Activated T-cell treated with anti-CD3 and anti-CD28 coated beads, Interleukin-2, amount 50 U/mL, for 4 hours (primary cell): ENCODE measurements around the gene FILIP1. TPM values are rescaled to one million over a fixed set of nuclear protein-coding genes. Genes with fewer than 3 reads are reported as not detected.
"Not testable (repeated sequence)": the region's sequence is repeated elsewhere in the genome, so short reads cannot be mapped to it uniquely, and the experiment has no call there.

Source experiments
- ATAC-seq, 2 donors: fragments of 200-7000 bp; cut with Tn5 transposase; one replicate each; pipeline ENCODE4 v1.10.0; 2021
- DNase-seq: peaks from one replicate; pipeline ENCODE4 v3.0.0-alpha.2; 2020
- H3K27me3 Mint-ChIP-seq: one replicate; pipeline ENCODE4 v1.8.0; 2021; ENCODE audit warnings: low read depth, mixed read lengths
- H3K36me3 Mint-ChIP-seq: one replicate; pipeline ENCODE4 v1.8.0; 2022; ENCODE audit warnings: mixed read lengths; ENCODE audit not compliant: insufficient read depth
- H3K4me1 Mint-ChIP-seq: one replicate; pipeline ENCODE4 v1.8.0; 2021; ENCODE audit warnings: low read depth, mixed read lengths
- H3K4me3 Mint-ChIP-seq: one replicate; pipeline ENCODE4 v1.8.0; 2021; ENCODE audit warnings: mild to moderate bottlenecking, moderate library complexity, mixed read lengths
- H3K9me3 Mint-ChIP-seq: one replicate; pipeline ENCODE4 v1.8.0; 2021; ENCODE audit warnings: mixed read lengths
- total RNA-seq, 3 donors: library from RNA; stranded (reverse); gene quantifications; one replicate each; pipeline ENCODE4 v1.2.1, GENCODE V29; 2021

FILIP1 gene
- total RNA-seq, 3 donors from 2014 or later = 0.05 TPM; not detected in 2

DNA sequence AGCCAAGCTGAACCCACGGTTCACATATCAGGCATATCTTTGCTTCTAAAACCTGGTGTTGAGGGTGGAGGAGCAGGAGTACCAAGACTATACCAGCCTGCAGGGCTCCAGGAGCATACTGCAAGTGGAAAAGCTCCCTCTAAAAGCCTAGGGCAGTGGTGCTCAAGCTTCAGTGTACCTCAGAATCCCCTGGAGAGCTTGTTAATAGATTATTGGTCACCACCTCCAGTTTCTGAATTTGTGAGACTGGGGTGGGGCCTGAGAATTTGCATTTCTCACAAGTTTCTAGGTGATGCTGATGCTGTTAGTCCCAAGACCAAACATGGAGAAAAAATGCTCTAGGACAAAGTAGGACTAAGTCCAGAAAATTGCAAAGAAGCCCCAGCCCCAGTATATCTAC lies 65.4 kb downstream of the FILIP1 start:
- Mint-ChIP-seq H3K9me3 (peaks cover 4% of the 10 kb centered on the region), H3K36me3 (no peaks in the 10 kb centered on the region), H3K27me3 (no peaks in the 10 kb centered on the region), H3K4me3 (no peak overlapping the region), H3K4me1 (peaks cover 9% of the 10 kb centered on the region)
- no peak for DNase-seq
- no peak for ATAC-seq

DNA sequence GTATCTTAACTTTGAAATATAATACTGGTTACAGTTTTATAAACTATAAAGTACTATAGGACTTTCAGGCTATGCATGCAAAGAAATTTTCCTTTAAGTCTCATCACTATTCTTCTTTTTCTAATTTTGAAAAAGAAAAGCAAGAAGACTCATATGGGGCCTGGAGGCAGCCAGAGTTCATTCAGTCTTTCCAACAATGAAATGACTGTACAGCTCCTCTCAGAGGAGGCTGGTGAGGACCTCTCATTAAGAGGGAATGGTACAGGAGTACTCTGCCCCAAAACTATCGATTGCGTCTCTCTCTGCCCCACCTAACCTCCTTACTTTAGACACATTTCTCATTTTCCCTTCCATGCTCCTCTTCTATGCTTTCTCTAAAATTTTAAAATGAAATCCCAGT lies 66.3 kb downstream of the FILIP1 start:
- no peaks in the 10 kb centered on the region for H3K36me3 Mint-ChIP-seq
- peaks cover 9% of the 10 kb centered on the region for H3K4me1 Mint-ChIP-seq
- no peak overlapping the region for H3K4me3 Mint-ChIP-seq
- ATAC-seq = no peak
- H3K27me3 Mint-ChIP-seq = no peaks in the 10 kb centered on the region
- DNase-seq = no peak
- peaks cover 4% of the 10 kb centered on the region for H3K9me3 Mint-ChIP-seq

DNA sequence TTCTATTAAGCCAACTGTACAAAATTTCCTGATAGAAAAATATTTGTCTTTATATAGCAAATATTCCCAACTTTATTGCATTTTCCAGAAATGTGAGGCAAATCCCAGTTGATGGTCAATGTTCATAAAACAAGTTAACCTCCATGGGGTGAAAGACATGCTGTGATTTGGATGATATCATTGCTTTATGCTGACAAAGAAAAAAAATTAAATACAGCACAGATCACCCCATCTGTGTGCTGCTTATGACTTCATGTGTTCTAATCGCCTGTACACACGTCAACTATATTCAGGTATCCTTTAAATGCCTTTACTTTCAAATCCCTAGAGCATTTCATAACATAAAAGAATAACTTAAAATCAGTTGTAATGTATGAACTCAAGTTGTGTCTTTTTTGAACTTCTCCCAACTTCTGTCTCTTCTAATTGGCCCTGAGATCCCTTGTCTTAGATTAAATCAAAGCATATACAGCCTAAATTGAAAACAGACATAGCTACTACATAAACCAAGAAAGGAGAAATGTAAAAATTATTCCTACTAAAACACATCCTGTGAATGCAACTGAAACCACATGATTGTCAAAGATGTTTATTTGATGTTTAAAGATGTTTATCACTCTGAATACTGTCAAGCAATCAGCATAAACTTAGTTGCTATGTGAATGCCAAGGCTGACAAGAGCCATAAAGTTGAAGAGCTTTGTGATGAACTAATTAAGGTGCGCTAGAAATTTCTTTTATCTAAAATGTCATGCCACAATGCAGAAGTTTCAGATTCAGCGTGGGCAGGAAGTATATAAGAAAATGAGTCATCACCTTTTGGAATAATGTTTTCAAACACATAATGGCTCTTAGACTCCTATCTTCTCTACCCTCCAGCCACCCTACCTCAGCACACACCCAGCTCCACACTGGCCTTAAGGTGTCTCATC lies 68.7 kb downstream of the FILIP1 start:
- Mint-ChIP-seq H3K9me3 (peaks cover under 1% of the 10 kb centered on the region), H3K27me3 (peaks cover 1% of the 10 kb centered on the region), H3K4me3 (no peak overlapping the region), H3K36me3 (no peaks in the 10 kb centered on the region), H3K4me1 (peaks cover 9% of the 10 kb centered on the region)
- no peak for DNase-seq
- peak in 1 of 2 donors; percentile 58 for ATAC-seq

DNA sequence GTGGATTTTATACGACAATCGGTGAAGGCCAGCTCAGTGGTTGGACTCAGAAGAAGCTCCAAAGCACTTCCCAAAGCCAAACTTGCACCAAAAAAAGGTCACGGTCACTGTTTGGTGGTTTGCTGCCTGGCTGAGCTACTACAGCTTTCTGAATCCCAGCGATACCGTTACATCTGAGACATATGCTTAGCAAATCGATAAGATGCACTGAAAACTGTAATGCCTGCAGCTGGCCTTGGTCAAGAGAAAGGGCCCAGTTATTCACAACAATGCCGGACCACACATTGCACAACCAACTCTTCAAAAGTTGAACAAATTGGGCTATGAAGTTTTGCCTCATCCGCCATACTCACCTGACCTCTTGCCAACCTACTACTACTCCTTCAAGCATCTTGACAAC lies 70.2 kb downstream of the FILIP1 start:
- Mint-ChIP-seq H3K9me3 (no peaks in the 10 kb centered on the region), H3K36me3 (no peaks in the 10 kb centered on the region), H3K4me3 (no peak overlapping the region), H3K4me1 (peaks cover 9% of the 10 kb centered on the region), H3K27me3 (peaks cover 1% of the 10 kb centered on the region)
- no peak for ATAC-seq
- DNase-seq = no peak

DNA sequence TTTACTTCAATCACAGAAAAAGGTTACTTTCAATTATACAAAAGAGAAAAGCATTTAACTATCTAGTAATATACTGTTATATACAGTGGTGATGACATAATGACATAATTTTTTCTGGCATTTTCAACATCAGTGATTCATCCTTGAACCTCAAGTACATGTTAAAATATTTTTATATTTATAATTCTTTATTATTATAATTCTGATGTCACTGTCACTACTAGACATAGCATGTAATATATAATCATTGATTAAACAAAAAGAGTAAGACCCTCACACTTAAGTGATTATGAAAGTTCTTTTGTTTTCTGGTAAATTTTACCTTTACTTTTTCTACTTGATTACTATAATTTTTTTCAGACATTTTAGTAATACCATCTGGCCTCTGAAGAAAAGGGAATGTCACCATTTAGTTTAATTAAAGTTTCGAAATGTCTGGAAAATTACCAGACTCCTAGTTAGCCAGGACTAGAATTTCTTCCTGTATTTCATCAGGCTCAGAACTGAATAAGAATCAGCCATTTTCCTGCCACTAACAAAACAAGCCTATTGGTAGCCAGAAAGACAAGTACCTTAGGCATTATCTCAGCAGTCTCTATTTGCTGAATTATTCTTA lies 71.5 kb downstream of the FILIP1 start:
- peaks cover 9% of the 10 kb centered on the region for H3K4me1 Mint-ChIP-seq
- no peaks in the 10 kb centered on the region for H3K36me3 Mint-ChIP-seq
- no peak overlapping the region for H3K4me3 Mint-ChIP-seq
- no peaks in the 10 kb centered on the region for H3K9me3 Mint-ChIP-seq
- peaks cover 6% of the 10 kb centered on the region for H3K27me3 Mint-ChIP-seq
- ATAC-seq (no peak), DNase-seq (no peak)

DNA sequence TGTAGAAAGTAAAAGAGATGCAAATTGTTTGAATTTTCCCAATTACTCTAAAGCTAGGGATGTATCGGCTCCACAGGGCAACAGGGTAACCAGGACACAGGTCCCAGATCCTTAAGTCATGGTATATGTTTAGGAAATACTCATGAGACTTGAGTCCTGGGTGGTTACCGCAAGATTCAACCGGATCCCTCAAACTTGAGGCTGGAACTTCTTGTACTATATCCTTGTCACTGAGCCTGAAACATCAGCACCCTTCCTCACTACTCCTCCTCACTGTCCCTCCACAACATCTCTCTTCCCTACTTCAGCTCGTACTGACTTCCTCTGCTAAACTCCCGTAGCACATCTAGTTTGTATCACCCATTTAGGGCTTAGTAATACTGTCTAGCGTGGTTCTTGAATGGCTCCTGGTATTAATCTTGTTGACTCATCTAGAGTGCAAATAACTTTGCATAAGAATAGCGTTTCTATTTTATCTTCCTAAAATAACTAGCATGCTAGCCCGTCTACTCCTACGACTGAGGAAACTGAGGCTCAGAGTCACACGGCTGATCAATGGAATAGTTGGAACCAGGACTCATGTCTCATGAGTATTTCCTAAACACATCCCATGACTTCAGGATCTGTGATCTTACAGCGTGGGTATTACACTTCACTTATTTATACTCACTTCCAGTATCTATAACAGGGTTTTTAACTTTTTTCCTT lies 72.1 kb downstream of the FILIP1 start:
- no peak for ATAC-seq
- Mint-ChIP-seq H3K36me3 (no peaks in the 10 kb centered on the region), H3K4me3 (no peak overlapping the region)

DNA sequence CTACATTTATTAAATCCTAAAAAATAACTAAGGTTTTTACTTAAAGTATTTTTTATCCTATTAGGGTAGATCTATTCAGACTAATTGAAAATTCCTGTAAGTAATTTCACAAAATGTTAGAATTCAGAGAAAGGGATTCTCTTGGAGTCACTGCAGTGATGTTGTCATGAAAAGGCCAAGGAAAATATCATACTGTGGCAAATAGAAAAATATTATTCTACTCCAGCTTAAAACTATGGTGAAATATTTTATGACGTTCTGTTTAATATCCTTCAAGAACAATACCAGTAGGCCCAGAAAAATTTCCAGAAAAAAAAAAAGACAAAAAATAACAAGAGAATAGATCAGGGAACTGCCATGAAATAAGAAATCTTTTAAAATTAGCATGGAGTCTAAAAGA lies 73.6 kb downstream of the FILIP1 start:
- no peak for ATAC-seq
- Mint-ChIP-seq H3K36me3 (no peaks in the 10 kb centered on the region), H3K4me3 (no peak overlapping the region)

More for the DNA sequence above, 72.1 kb downstream of the FILIP1 start:
- Mint-ChIP-seq H3K9me3 (no peaks in the 10 kb centered on the region), H3K27me3 (peaks cover 6% of the 10 kb centered on the region), H3K4me1 (peaks cover 9% of the 10 kb centered on the region)
- no peak for DNase-seq

DNA sequence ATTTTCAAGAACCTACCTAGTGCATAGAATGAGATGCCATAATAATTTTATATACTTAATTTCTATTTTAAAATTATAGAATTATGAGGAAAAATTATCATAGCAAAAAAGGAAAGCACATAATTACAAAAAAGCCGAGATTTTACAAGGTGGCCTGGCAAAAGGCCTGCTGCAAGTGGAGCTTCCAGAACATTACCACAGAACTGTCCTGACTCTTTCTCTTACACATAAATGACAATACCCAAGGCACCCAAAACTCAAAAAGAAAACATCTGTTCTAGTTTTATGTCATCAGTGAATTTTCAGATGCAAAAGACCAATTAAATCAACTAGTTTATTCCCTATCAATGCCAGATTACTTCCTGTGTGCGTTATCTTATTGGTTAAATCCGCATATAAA lies 74.2 kb downstream of the FILIP1 start:
- Mint-ChIP-seq H3K4me3 (no peak overlapping the region), H3K27me3 (peaks cover 6% of the 10 kb centered on the region), H3K4me1 (no peaks in the 10 kb centered on the region), H3K36me3 (no peaks in the 10 kb centered on the region), H3K9me3 (no peaks in the 10 kb centered on the region)
- DNase-seq (no peak), ATAC-seq (no peak)

More for the DNA sequence above, 73.6 kb downstream of the FILIP1 start:
- no peak for DNase-seq
- Mint-ChIP-seq H3K4me1 (peaks cover 4% of the 10 kb centered on the region), H3K27me3 (peaks cover 6% of the 10 kb centered on the region), H3K9me3 (no peaks in the 10 kb centered on the region)

DNA sequence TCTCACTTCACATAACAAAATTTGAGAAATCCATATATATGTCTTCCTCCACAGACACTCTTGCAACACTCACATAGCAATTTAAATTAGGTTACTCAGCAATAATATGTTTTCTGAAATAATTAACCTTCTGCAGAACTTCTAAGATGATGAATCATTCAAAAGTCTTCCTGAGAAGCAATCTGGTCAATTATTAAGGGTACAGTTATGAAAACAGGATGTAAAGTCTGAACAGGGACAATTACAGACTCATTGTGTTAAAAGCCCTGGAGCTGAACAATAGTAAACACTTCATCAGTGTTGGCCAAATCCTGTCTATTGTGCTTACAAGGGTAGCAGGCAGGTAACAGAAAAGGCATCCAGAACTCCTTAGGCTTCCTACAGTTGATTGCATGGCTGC lies 75.4 kb downstream of the FILIP1 start:
- ATAC-seq (no peak), DNase-seq (no peak)
- H3K9me3 Mint-ChIP-seq = no peaks in the 10 kb centered on the region
- H3K4me3 Mint-ChIP-seq = no peak overlapping the region
- no peaks in the 10 kb centered on the region for H3K4me1 Mint-ChIP-seq
- H3K36me3 Mint-ChIP-seq = no peaks in the 10 kb centered on the region
- peaks cover 14% of the 10 kb centered on the region for H3K27me3 Mint-ChIP-seq

DNA sequence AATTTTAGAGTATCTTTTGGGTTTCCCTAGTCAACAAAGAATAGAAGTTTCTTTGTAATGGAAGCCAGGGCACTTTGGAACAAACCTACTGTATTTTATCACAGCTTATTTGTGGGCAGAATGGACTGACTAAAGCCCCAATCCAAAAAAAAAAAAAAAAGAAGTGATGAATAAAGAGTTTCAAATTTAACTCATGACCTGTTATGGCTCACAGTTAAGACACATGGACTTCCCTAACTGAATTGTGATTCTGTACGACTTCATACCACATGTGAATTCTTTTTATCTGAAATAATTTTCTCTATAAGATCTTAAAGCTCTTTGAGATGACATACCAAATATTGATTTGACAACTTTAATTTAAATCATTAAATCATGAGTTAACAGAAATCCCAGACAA lies 77.2 kb downstream of the FILIP1 start:
- no peaks in the 10 kb centered on the region for H3K9me3 Mint-ChIP-seq
- H3K36me3 Mint-ChIP-seq = no peaks in the 10 kb centered on the region
- ATAC-seq = no peak
- no peaks in the 10 kb centered on the region for H3K4me1 Mint-ChIP-seq
- no peak overlapping the region for H3K4me3 Mint-ChIP-seq
- H3K27me3 Mint-ChIP-seq = peaks cover 18% of the 10 kb centered on the region
- no peak for DNase-seq

DNA sequence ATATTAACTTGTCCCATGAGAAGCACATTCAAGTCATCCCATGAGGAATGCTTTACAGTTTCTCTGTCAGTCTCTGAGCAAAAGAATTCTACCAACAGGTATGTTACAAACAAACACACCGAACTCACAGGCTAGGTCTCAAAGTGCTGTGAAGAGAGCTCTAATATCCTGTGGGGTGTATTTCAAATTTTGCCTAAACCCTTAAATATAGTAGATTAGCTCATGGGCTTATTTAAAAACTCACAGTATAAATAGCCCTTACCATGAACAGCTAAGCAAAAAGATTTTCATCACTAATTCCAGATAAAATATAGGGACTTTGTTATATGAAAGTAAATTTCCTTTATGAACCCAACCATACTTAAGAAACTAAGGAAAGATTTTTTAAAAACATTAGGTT lies 77.8 kb downstream of the FILIP1 start:
- Mint-ChIP-seq H3K4me3 (no peak overlapping the region), H3K4me1 (no peaks in the 10 kb centered on the region), H3K9me3 (no peaks in the 10 kb centered on the region), H3K27me3 (peaks cover 18% of the 10 kb centered on the region), H3K36me3 (no peaks in the 10 kb centered on the region)
- ATAC-seq (no peak), DNase-seq (no peak)

DNA sequence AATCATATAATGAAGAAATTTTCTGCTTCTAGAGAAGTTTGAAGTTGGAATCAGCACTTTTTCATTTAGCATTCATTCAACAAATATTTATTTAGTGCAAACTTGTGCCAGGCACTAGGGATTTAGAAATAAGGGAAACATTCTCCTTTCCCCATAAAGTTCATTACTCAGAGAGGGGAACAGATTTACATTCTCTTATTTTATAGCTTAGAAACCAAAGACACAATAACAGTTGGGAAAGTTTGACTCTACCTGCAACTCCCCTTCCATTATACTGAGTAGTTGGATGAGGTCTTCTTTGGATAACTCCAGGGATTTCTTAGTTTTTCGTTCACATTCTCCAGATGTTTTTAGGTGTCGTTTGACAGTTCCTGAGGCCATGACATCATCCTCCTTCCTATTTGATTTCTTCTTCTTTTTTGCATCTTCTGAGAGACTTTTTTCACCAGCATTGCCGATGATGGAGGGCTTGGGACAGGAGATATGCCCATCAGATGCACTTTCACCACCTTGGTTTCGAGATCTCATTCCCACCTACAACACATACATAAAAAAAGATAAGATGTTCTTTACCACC lies 79.1 kb downstream of the FILIP1 start:
- H3K36me3 Mint-ChIP-seq = no peaks in the 10 kb centered on the region
- no peak for DNase-seq
- no peak overlapping the region for H3K4me3 Mint-ChIP-seq
- no peaks in the 10 kb centered on the region for H3K4me1 Mint-ChIP-seq
- ATAC-seq = no peak
- H3K9me3 Mint-ChIP-seq = no peaks in the 10 kb centered on the region
- H3K27me3 Mint-ChIP-seq = peaks cover 19% of the 10 kb centered on the region

DNA sequence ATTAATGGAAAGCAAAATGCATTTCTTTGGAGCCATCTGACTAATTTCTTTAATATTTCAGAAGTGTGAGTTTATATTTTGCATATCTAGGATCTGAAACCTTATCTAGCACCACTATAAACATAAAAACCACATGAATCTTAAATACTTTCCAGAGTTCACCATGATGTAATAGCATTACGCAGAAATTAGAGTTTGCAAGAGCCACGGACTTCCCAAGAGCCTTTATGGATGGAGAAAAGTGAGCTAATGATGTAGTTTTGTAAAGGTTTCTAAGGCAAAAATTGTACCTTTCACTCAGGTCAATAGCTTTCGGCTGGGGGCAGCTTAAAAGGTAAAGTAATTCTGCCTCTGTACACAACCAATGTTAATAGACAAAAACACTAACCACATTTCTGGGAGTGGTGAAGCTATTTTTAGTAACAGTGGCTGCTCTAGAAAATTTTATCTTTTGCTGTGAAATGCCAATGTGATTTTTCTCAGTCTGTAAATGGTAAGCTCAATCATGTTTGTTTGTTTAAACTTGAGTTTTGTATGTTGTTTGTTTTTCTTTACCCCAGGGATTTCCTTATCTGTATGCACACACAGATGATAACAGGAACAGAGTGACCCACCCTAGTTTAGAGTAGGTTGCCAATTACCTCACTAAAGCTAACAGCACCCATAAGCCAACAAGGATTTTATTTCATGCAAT lies 80.5 kb downstream of the FILIP1 start:
- H3K4me3 Mint-ChIP-seq = no peak overlapping the region
- ATAC-seq (no peak), DNase-seq (no peak)
- no peaks in the 10 kb centered on the region for H3K4me1 Mint-ChIP-seq
- no peaks in the 10 kb centered on the region for H3K36me3 Mint-ChIP-seq
- H3K27me3 Mint-ChIP-seq = peaks cover 19% of the 10 kb centered on the region
- H3K9me3 Mint-ChIP-seq = no peaks in the 10 kb centered on the region

DNA sequence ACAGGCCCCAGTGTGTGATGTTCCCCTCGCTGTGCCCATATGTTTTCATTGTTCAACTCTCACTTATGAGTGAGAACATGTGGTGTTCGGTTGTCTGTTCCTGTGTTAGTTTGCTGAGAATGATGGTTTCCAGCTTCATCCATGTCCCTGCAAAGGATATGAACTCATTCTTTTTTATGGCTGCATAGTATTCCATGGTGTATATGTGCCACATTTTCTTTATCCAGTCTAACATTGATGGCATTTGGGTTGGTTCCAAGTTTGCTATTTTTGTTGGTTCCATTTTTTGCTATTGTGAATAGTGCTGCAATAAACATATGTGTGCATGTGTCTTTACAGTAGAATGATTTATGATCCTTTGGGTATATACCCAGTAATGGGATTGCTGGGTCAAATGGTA lies 83.0 kb downstream of the FILIP1 start:
- not testable (repeated sequence) for H3K9me3 Mint-ChIP-seq, H3K36me3 Mint-ChIP-seq, ATAC-seq, DNase-seq, H3K4me1 Mint-ChIP-seq, H3K4me3 Mint-ChIP-seq
- peaks cover 14% of the 10 kb centered on the region for H3K27me3 Mint-ChIP-seq
